IPS-20b (cell line): Measurements from ENCODE around the gene TUBGCP6.

ENCODE experiments used
- H3K27ac ChIP-seq: one replicate; pipeline ENCODE4 v1.5.1; 2013; ENCODE audit warnings: low read length
- H3K27me3 ChIP-seq: 2 replicates; pipeline ENCODE4 v1.6.1; 2013; ENCODE audit warnings: mild to moderate bottlenecking, low read length, inconsistent platforms; ENCODE audit not compliant: insufficient read depth
- H3K36me3 ChIP-seq: 2 replicates; pipeline ENCODE4 v1.6.1; 2013; ENCODE audit warnings: low read depth, mild to moderate bottlenecking, inconsistent platforms, low read length, moderate library complexity; ENCODE audit not compliant: insufficient read depth
- H3K4me1 ChIP-seq: 2 replicates; pipeline ENCODE4 v1.6.1; 2013; ENCODE audit warnings: mild to moderate bottlenecking, control low read depth, inconsistent platforms, low read length, moderate library complexity; ENCODE audit not compliant: insufficient read depth
- H3K4me3 ChIP-seq: 2 replicates; pipeline ENCODE4 v1.5.1; 2013; ENCODE audit warnings: mild to moderate bottlenecking, low read length, inconsistent platforms
- H3K9ac ChIP-seq: 2 replicates; pipeline ENCODE4 v1.6.1; 2013; ENCODE audit warnings: low read depth, mild to moderate bottlenecking, inconsistent platforms, low read length, moderate library complexity
- H3K9me3 ChIP-seq: 2 replicates; pipeline ENCODE4 v1.6.1; 2013; ENCODE audit warnings: mild to moderate bottlenecking, low read depth, low read length, inconsistent platforms; ENCODE audit not compliant: insufficient read depth

TUBGCP6 gene

DNA sequence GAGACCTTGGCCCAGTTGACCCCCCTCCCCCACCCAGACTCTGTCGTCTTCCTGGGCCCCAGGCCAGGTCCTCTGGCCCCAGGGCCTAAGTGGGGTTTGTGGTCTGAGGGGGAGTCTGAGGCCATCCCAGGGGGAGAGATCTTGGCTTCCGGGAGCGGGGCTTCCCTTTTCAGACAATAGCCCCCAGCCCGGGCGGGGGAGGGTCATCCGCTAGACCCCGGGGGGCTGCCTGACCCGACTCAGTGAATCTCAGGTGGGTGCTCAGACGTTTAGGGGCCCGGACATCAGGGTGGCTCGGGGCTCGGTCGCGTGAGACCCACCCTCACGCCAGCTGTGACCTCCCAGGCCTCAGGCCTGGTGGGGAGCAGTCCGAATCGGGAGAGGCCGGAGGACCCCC lies 24.7 kb upstream of the TUBGCP6 start:
- peaks cover 60% of the 10 kb centered on the region for H3K27me3 ChIP-seq
- no peak overlapping the region for H3K9ac ChIP-seq
- H3K27ac ChIP-seq = no peak overlapping the region
- H3K4me1 ChIP-seq = no peaks in the 10 kb centered on the region; the same call in 1 of the 2 replicates
- no peak overlapping the region; the same call in 1 of the 2 replicates for H3K4me3 ChIP-seq
- H3K9me3 ChIP-seq = no peaks in the 10 kb centered on the region
- H3K36me3 ChIP-seq = no peaks in the 10 kb centered on the region

DNA sequence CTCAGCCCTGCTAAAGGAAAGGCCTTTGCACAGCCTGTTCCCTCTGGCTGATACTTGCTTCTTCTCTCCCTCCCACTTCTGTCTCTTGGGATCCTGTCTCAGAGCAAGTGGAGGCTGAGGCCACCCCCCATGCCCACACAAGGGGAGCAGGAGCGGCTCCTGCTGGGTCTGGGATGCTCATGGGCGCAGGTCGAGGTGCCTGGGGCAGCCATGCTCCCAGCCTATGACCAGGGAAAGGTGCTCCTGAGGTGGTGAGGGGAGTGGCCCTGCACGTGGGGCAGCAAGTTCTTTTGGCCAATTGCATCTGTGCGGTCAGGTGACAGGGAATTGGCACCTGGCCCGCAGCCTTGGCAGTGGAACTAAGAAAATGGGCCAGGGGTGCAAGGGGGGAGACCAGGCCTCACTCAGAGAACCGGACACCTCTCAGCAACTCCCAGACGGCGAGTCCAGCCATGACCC lies 23.9 kb upstream of the TUBGCP6 start:
- H3K4me1 ChIP-seq = no peaks in the 10 kb centered on the region; the same call in 1 of the 2 replicates
- peaks cover 63% of the 10 kb centered on the region for H3K27me3 ChIP-seq
- H3K9me3 ChIP-seq = no peaks in the 10 kb centered on the region
- H3K9ac ChIP-seq = no peak overlapping the region
- H3K4me3 ChIP-seq = no peak overlapping the region
- H3K36me3 ChIP-seq = no peaks in the 10 kb centered on the region
- no peak overlapping the region for H3K27ac ChIP-seq

- Histone ChIP-seq H3K36me3 (no peaks in the 10 kb centered on the region), H3K4me3 (no peak overlapping the region), H3K9ac (no peak overlapping the region), H3K9me3 (no peaks in the 10 kb centered on the region), H3K27ac (no peak overlapping the region), H3K4me1 (no peaks in the 10 kb centered on the region; the same call in 1 of the 2 replicates), H3K27me3 (peaks cover 68% of the 10 kb centered on the region)
These were observed 23.0 kb upstream of the TUBGCP6 start for GRCh38 chr22:50267591-50268390.

GRCh38 chr22:50266994-50267393 lies 22.2 kb upstream of the TUBGCP6 start:
- Histone ChIP-seq H3K4me3 (no peak overlapping the region), H3K36me3 (no peaks in the 10 kb centered on the region), H3K27me3 (peaks cover 68% of the 10 kb centered on the region), H3K9me3 (no peaks in the 10 kb centered on the region), H3K9ac (no peak overlapping the region), H3K4me1 (peaks cover 2% of the 10 kb centered on the region), H3K27ac (no peak overlapping the region)

DNA sequence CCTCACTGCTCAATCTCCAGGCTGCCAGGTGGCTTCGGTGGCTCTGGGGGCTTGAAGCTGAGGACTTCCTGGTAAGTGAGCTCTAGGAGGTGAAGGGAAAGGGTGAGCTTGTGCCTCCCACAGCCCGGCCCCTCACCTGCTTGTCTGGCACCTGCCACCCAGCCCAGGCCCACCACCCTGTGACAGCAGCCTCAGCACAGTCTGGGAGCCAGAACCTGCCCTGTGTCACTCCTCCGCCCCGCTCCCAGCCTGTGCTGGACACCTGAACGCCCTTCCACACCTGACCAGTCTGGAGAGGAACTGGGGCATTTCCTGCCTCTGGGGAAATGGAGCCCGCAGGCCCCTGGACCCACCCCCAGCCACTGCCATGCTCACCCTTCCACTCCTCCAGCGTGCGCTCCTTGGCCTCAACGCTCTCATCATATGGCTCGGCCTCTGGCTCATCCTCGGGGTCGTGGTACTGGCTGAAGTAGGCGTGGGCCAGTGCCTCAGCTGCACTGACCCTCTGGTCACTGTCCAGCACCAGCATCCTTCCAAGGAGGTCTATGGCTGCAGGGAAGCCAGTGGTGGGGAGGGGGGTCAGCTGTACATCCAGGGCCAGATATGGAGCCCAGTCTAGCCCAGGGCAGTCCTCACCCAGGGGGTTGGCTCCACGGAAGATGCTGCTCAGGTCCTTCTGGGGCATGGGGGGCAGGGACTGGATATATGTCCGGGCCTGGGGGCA lies 20.3 kb upstream of the TUBGCP6 start:
- Histone ChIP-seq H3K4me1 (peaks cover 3% of the 10 kb centered on the region; the same call in 1 of the 2 replicates), H3K4me3 (no peak overlapping the region), H3K36me3 (no peaks in the 10 kb centered on the region), H3K9ac (no peak overlapping the region), H3K9me3 (no peaks in the 10 kb centered on the region), H3K27me3 (peaks cover 65% of the 10 kb centered on the region), H3K27ac (no peak overlapping the region)

DNA sequence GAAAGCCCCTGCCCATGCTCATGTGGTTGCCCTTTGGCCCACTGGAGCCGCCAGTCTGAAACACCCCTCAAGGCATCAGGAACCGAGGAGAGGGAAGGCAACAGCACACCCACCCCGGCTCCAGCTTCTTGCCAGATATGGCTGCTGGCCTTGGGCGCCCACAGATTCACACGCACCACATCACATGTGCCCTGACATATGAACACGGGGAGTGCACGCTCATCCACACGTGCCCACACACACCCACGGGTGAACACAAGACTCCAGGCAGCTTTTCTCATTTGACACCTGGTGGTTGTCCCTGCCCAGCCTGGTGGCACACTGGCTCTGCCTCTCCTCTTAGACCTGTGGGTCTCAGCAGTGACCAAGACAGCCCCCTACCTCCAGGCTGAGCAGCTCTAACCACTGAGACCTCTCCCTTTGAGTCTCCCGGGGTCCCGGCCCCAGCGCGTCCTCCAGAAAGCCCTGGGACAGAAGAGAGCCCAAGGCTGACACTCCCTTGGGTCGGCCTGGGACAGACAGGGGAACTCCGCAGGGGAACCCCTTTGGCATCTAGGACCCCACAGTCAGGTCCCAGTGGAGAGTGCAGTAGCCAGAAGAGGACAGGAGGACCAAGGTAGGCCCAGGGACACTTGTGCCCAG lies 19.4 kb upstream of the TUBGCP6 start:
- Histone ChIP-seq H3K4me3 (no peak overlapping the region), H3K27me3 (peaks cover 58% of the 10 kb centered on the region), H3K9me3 (no peaks in the 10 kb centered on the region), H3K27ac (no peak overlapping the region), H3K36me3 (no peaks in the 10 kb centered on the region), H3K4me1 (peaks cover 3% of the 10 kb centered on the region; the same call in 1 of the 2 replicates), H3K9ac (no peak overlapping the region)

DNA sequence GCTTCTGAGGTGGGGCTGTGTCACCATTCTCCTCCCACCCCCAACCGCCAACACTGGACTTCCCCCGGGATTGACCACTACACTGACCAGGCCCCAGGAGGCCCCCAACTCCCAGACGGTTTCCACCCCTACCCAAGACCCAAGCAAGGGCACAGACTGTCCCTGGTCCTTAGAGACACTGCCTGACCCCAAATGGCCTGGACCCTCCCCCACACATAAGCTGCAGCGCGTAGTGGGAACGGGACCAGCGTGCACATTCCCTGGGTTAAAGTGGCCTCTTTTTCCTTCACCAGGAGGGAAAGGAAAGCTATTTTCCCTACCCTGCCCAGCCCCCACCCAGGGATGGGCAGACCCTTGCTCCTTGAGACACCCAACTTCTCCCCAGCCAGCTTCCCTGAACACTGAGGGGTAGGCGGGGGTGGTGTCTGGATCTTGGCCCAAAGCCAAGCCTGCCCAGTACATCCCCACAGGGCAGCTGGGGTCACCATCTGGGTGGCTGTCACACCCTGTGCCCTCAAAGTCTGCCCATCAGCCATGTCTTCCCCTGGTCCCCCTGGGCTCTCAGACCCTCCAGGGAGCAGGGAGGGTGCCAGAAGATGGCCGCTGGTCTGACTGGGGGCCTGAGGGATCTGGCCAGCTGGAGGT lies 18.3 kb upstream of the TUBGCP6 start:
- Histone ChIP-seq H3K9me3 (no peaks in the 10 kb centered on the region), H3K4me3 (no peak overlapping the region), H3K36me3 (no peaks in the 10 kb centered on the region), H3K4me1 (peaks cover 3% of the 10 kb centered on the region; the same call in 1 of the 2 replicates), H3K27ac (no peak overlapping the region), H3K9ac (no peak overlapping the region), H3K27me3 (peaks cover 47% of the 10 kb centered on the region)

DNA sequence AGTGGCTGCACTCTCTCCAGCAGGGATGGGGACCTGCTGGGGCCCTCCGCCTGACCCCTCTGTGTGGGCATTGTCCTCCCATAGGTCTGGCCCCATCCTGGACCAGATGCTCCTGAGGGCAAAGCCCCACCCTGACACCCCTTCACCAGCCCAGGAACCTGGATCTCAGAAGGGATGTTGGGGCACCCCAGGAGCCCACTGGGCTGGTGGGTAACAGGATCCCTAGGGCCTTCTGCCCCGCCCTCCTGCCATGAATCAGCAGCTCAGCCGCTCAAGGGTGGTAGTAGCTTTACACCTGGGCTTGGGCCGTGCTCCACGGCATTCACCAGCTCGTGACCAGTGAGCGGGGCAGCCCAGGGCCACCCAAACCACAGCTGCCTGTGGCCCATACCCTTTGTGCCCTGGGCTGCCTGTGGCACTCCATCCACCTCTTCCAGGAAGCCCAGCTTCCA lies 17.7 kb upstream of the TUBGCP6 start:
- Histone ChIP-seq H3K27me3 (peaks cover 43% of the 10 kb centered on the region), H3K27ac (no peak overlapping the region), H3K9ac (no peak overlapping the region), H3K4me1 (peaks cover 3% of the 10 kb centered on the region; the same call in 1 of the 2 replicates), H3K36me3 (no peaks in the 10 kb centered on the region), H3K4me3 (no peak overlapping the region), H3K9me3 (no peaks in the 10 kb centered on the region)

DNA sequence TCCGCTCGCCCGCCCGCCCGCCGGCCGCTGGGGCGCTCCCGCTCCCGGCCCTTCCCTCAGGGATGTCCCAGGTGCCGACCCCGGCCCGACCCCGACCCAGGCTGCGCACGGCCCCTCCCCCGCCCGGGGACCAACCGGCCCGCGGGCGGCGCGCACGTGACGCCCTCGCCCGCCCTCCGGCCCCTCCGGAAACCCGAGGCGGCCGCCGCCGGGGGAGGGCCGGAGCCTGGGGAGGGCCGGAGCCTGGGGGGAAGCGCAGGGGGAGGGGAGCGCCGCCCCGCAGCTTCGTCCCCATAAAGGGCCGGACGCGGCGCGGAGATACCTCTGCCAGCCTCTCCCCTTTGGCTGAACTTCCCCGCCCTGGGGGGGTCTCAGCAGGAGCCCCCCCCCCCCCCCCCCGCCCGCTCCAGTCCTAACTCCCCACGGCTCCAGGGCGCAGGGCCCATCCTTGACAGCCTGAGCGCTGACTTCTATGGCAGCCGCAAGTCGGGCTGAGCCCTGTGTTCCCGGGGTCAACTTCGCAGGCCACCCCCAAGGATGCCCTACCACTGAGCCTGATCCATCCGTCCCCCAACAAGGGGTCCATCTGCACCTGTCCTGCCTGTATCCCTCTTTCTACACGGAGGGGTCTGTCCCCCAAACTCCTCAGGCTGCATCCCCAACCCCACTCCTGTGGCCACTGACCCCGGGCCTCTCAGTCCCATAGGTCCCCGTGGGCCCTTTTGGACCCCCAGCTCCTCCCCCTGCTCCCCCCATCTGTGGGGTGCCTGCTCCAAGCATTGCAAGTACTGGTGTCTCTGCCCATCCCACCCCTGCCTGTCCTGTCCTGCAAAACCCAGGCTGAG lies 17.0 kb upstream of the TUBGCP6 start, which contains the start of gene MAPK12:
TSS of gene MAPK12 (minus strand) at position 69 of the 845 bp plus-strand sequence. CDS start 174 bp downstream, outside the sequence.
- peaks cover 41% of the 10 kb centered on the region for H3K27me3 ChIP-seq
- no peak within 1 kb of the TSS for H3K27ac ChIP-seq
- H3K9ac ChIP-seq = no peak within 1 kb of the TSS
- H3K4me1 ChIP-seq = peaks cover 3% of the 10 kb centered on the region; the same call in 1 of the 2 replicates
- peak within 1 kb of the TSS; percentile 60 for H3K4me3 ChIP-seq
- no peaks in the 10 kb centered on the region for H3K36me3 ChIP-seq
- no peaks in the 10 kb centered on the region for H3K9me3 ChIP-seq

- peaks cover 34% of the 10 kb centered on the region for H3K27me3 ChIP-seq
- peaks cover 3% of the 10 kb centered on the region; the same call in 1 of the 2 replicates for H3K4me1 ChIP-seq
- no peaks in the 10 kb centered on the region for H3K36me3 ChIP-seq
- peak overlapping the region; percentile 60 for H3K4me3 ChIP-seq
- H3K9me3 ChIP-seq = no peaks in the 10 kb centered on the region
- no peak overlapping the region for H3K27ac ChIP-seq
- H3K9ac ChIP-seq = no peak overlapping the region
These were observed 16.2 kb upstream of the TUBGCP6 start for GRCh38 chr22:50260801-50261614.
